NCI-H2029 (cell line): ENCODE data around the gene NCOA3.
"Not testable (repeated sequence)": the region's sequence is repeated elsewhere in the genome, so short reads cannot be mapped to it uniquely, and the experiment has no call there.

Experiments
- DNase-seq: peaks from one replicate; lab custom pipeline; 2025; lab: John Stamatoyannopoulos, UW

Gene NCOA3

GRCh38 chr20:47535994-47536393 is 34.3 kb downstream of the NCOA3 start:
- no peak for DNase-seq

GRCh38 chr20:47540443-47541354 is 39.0 kb downstream of the NCOA3 start:
- no peak for DNase-seq

- DNase-seq: no peak
Measured at GRCh38 chr20:47541355-47541922, 39.8 kb downstream of the NCOA3 start.

- no peak for DNase-seq
Measured at GRCh38 chr20:47543006-47543431, 41.3 kb downstream of the NCOA3 start.

- no peak for DNase-seq
Measured at GRCh38 chr20:47544240-47544639, 42.6 kb downstream of the NCOA3 start.

GRCh38 chr20:47544852-47545251 is 43.2 kb downstream of the NCOA3 start:
- no peak for DNase-seq

GRCh38 chr20:47545499-47545898 is 43.8 kb downstream of the NCOA3 start:
- no peak for DNase-seq

GRCh38 chr20:47546184-47547033 is 44.7 kb downstream of the NCOA3 start:
- DNase-seq: no peak

GRCh38 chr20:47547034-47547387 is 45.3 kb downstream of the NCOA3 start:
- no peak for DNase-seq

GRCh38 chr20:47549671-47550070 is 48.0 kb downstream of the NCOA3 start:
- no peak for DNase-seq

- no peak for DNase-seq
Measured at GRCh38 chr20:47551222-47551621, 49.5 kb downstream of the NCOA3 start.

GRCh38 chr20:47551841-47552240 is 50.2 kb downstream of the NCOA3 start:
- peak; percentile 60 for DNase-seq

- DNase-seq: no peak
Measured at GRCh38 chr20:47552996-47553395, 51.3 kb downstream of the NCOA3 start.

GRCh38 chr20:47553594-47554235 is 52.0 kb downstream of the NCOA3 start:
- DNase-seq: not testable (repeated sequence)

GRCh38 chr20:47554283-47554682 is 52.6 kb downstream of the NCOA3 start:
- not testable (repeated sequence) for DNase-seq

GRCh38 chr20:47557218-47557617 is 55.5 kb downstream of the NCOA3 start:
- DNase-seq: no peak

GRCh38 chr20:47557791-47558190 is 56.1 kb downstream of the NCOA3 start:
- no peak for DNase-seq

- no peak for DNase-seq
Measured at GRCh38 chr20:47558295-47559066, 56.8 kb downstream of the NCOA3 start.

GRCh38 chr20:47559141-47559540 is 57.5 kb downstream of the NCOA3 start:
- no peak for DNase-seq

GRCh38 chr20:47561180-47561579 is 59.5 kb downstream of the NCOA3 start:
- no peak for DNase-seq
